K562 (cell line): Measurements from ENCODE around the gene UBE2QL1. TPM values are rescaled to one million over a fixed set of nuclear protein-coding genes. Genes with fewer than 3 reads are reported as not detected.

Experiments used
- ATAC-seq: fragments of 200-7000 bp; cut with Tn5 transposase; 3 replicates; pipeline ENCODE4 v1.9.1; 2020; ENCODE audit warnings: moderate library complexity
- BruUV-seq: library from RNA; stranded (reverse); fragments of 400-500 nt; replicated peaks from 2 replicates; lab custom pipeline; 2021; lab: Mats Ljungman, UMichigan
- CTCF ChIA-PET: fragments of 300-600 bp; formaldehyde crosslinking; extraction: SDS; loops from one replicate; lab custom pipeline; 2021; ENCODE audit warnings: low intra/inter-chr PET ratio; lab: Yijun Ruan, JAX
- POLR2A ChIA-PET: fragments of 300-600, 350-650 bp; sonication (Branson Sonifier 250); formaldehyde crosslinking; extraction: SDS; loops from one replicate; lab custom pipeline; 2021; ENCODE audit warnings: antibody characterized with exemption, inconsistent platforms; lab: Yijun Ruan, JAX
- DNase-seq, 4 experiments: peaks; one replicate each; pipeline versions ENCODE4 v3.0.0 to v3.0.0-alpha.2; 2011 to 2018; ENCODE audit warnings: low spot score in 3 of 4, mixed read lengths in 3 of 4; ENCODE audit errors: extremely low read depth in 1 of 4
- FAIRE-seq: peaks from 2 replicates; lab custom pipeline; 2011; peaks lifted over from hg19 to GRCh38; lab: Jason Lieb, UNC
- H2AFZ ChIP-seq: 2 replicates; pipeline ENCODE4 v1.6.0; 2011; ENCODE audit warnings: low read depth, low read length, control low read depth, inconsistent platforms
- H3K27ac ChIP-seq: fragments of 200-600 bp; 3 replicates; pipeline ENCODE4 v1.8.0; 2011; ENCODE audit warnings: low read depth, mild to moderate bottlenecking, control low read depth, inconsistent platforms, low read length, moderate library complexity, mixed read lengths; ENCODE audit errors: extremely low read depth
- H3K27me3 ChIP-seq, 2 experiments: fragments of 300-600 bp in 1 of 2; 2 replicates in 1 of 2; 3 replicates in 1 of 2; pipeline versions ENCODE4 v1.6.0 to v1.8.0; 2011; ENCODE audit warnings: inconsistent platforms in 2 of 2, low read length in 2 of 2, mild to moderate bottlenecking in 1 of 2, mixed read lengths in 1 of 2, moderate library complexity in 1 of 2; ENCODE audit not compliant: control insufficient read depth in 2 of 2, insufficient read depth in 2 of 2
- H3K36me3 ChIP-seq: fragments of 300-600 bp; 3 replicates; pipeline ENCODE4 v1.8.0; 2011; ENCODE audit warnings: mild to moderate bottlenecking, low read length, inconsistent platforms; ENCODE audit not compliant: control insufficient read depth, insufficient read depth
- H3K4me1 ChIP-seq, 2 experiments: fragments of 200-600 bp in 1 of 2; replicated peaks in 1 of 2; 2 replicates in 1 of 2; 3 replicates in 1 of 2; pipeline versions ENCODE4 v1.5.1 to v1.8.0; 2011; ENCODE audit warnings: inconsistent platforms in 2 of 2, low read length in 2 of 2, mild to moderate bottlenecking in 1 of 2, mixed read lengths in 1 of 2, moderate library complexity in 1 of 2; ENCODE audit not compliant: control insufficient read depth in 2 of 2, insufficient read depth in 2 of 2
- H3K4me2 ChIP-seq: 2 replicates; pipeline ENCODE4 v1.6.1; 2011; ENCODE audit warnings: low read length, control low read depth, inconsistent platforms, mixed read lengths; ENCODE audit not compliant: insufficient read depth
- H3K4me3 ChIP-seq: fragments of 200-600 bp; sonication (generic), shearing (Covaris generic); 2 replicates; pipeline ENCODE4 v1.5.1; 2016; ENCODE audit warnings: control low read depth, inconsistent platforms
- H3K79me2 ChIP-seq: fragments of 200-600 bp; 3 replicates; pipeline ENCODE4 v1.8.0; 2011; ENCODE audit warnings: low read length, inconsistent platforms; ENCODE audit not compliant: control insufficient read depth, insufficient read depth
- H3K9ac ChIP-seq, 2 experiments: 2 replicates each; pipeline versions ENCODE4 v1.6.0 to v1.6.1; 2011; ENCODE audit warnings: low read depth in 2 of 2, low read length in 2 of 2, control low read depth in 1 of 2, inconsistent platforms in 1 of 2, mild to moderate bottlenecking in 1 of 2, mixed read lengths in 1 of 2; ENCODE audit not compliant: insufficient read depth in 1 of 2
- H3K9me1 ChIP-seq: one replicate; pipeline ENCODE4 v1.6.0; 2011; ENCODE audit warnings: inconsistent platforms, mild to moderate bottlenecking, low read length, moderate library complexity; ENCODE audit not compliant: control insufficient read depth, insufficient read depth
- H3K9me3 ChIP-seq: replicated peaks from 2 replicates; pipeline ENCODE4 v1.5.1; 2011; ENCODE audit warnings: low read depth, low read length, inconsistent platforms; ENCODE audit not compliant: control insufficient read depth, insufficient read depth
- H4K20me1 ChIP-seq: replicated peaks from 2 replicates; pipeline ENCODE4 v1.6.1; 2011; ENCODE audit warnings: low read length, inconsistent platforms, mixed read lengths; ENCODE audit not compliant: control insufficient read depth, insufficient read depth
- CUX1 ChIP-seq: fragments of 200-800 bp; sonication (Bioruptor generic); IDR thresholded peaks from 2 replicates; pipeline ENCODE4 v1.6.1; 2016; ENCODE audit warnings: missing genetic modification characterization, missing compliant biosample characterization
- LARP7 ChIP-seq: fragments of 450-650 bp; IDR thresholded peaks from 2 replicates; pipeline ENCODE4 v1.6.1; 2016
- MLX ChIP-seq, 2 experiments: fragments of 450-650 bp in 1 of 2; sonication (generic) in 1 of 2; formaldehyde crosslinking; conservative IDR thresholded peaks; 2 replicates each; pipeline versions ENCODE4 v1.4.0 to v1.8.1; 2020 to 2022; ENCODE audit warnings: mild to moderate bottlenecking in 1 of 2, missing genetic modification reagents in 1 of 2
- NONO ChIP-seq, 2 experiments: fragments of 200-400 bp in 1 of 2; fragments of 450-650 bp in 1 of 2; formaldehyde crosslinking in 1 of 2; IDR thresholded peaks; 2 replicates each; pipeline ENCODE4 v1.6.1; 2017; ENCODE audit warnings: low read depth in 2 of 2, mild to moderate bottlenecking in 2 of 2, moderate library complexity in 2 of 2, low read length in 1 of 2
- SRSF3 ChIP-seq: fragments of 200-400 bp; formaldehyde crosslinking; IDR thresholded peaks from 2 replicates; pipeline ENCODE4 v1.6.1; 2016; ENCODE audit warnings: mild to moderate bottlenecking, low read length, moderate library complexity; ENCODE audit not compliant: insufficient read depth
- THAP12 ChIP-seq: fragments of 250-450 bp; sonication (Bioruptor Pico); IDR thresholded peaks from 2 replicates; pipeline ENCODE4 v1.9.0; 2021; ENCODE audit warnings: mild to moderate bottlenecking, inconsistent platforms
- ZNF140 ChIP-seq: fragments of 250-450 bp; sonication (Bioruptor Pico); IDR thresholded peaks from 2 replicates; pipeline ENCODE4 v1.8.0; 2021; ENCODE audit warnings: moderate library complexity, mild to moderate bottlenecking, inconsistent platforms
- ZNF655 ChIP-seq: fragments of 250-450 bp; sonication (Bioruptor Pico); IDR thresholded peaks from 2 replicates; pipeline ENCODE4 v1.5.0; 2021
- WGBS: fragments of 100-300 bp; shearing (Covaris generic); methylation state at CpG from one replicate; pipeline ENCODE4 v1.1.6; 2016; ENCODE audit warnings: low coverage, mixed read lengths; ENCODE audit not compliant: insufficient coverage; ENCODE audit errors: missing lambda C conversion rate; 5-methylcytosine and 5-hydroxymethylcytosine counted together
- in situ Hi-C: fragments of 300-500 bp; cut with MboI; formaldehyde crosslinking; loops from 4 replicates; pipeline ENCODE4 v1.15.0; 2018; ENCODE audit warnings: inconsistent platforms, mixed read lengths
- intact Hi-C: fragments of 100-400 bp; cut with micrococcal nuclease; formaldehyde crosslinking; loops from 2 replicates; pipeline ENCODE4 v1.14.2; 2022
- polyA plus RNA-seq, 8 experiments: library from polyadenylated mRNA; depleted of rRNA in 4 of 8; stranded (reverse) in 5 of 8; unstranded in 3 of 8; fragments of >200 nt; fragmentation: Nextera tagmentation in 2 of 8; fragmentation: Illumina TruSeq in 1 of 8; extraction: Ambion mirVana in 2 of 8; extraction: Trizol in 1 of 8; gene quantifications; 2 replicates each; pipeline versions ENCODE4 v1.2.1 to v1.2.3, GENCODE V29; 2011 to 2014; ENCODE audit warnings: inconsistent platforms in 1 of 8, missing spikeins in 1 of 8
- total RNA-seq, 7 experiments: library from RNA; depleted of rRNA in 6 of 7; stranded (reverse); fragments of >200 nt in 6 of 7; fragmentation: Illumina TruSeq in 2 of 7; extraction: Trizol in 2 of 7; gene quantifications; 2 replicates each; pipeline versions ENCODE4 v1.2.1 to v1.2.3, GENCODE V29; 2011 to 2021; ENCODE audit warnings: low replicate concordance in 1 of 7

The UBE2QL1 gene
- total and polyA plus RNA-seq, 9 of the 15 experiments (the other 6 are each of a cell fraction or from before 2014, with no cell fraction given), result not detected

GRCh38 chr5:6510973-6511372 is 62.3 kb downstream of the UBE2QL1 start:
- Histone ChIP-seq H3K9me1 (no peaks in the 10 kb centered on the region), H3K27me3 (peaks cover 27 to 40% of the 10 kb centered on the region in 2 experiments; a peak in 4 of 5 replicates), H3K9ac (no peak overlapping the region), H4K20me1 (no peaks in the 10 kb centered on the region), H3K27ac (no peak overlapping the region), H2AFZ (no peak overlapping the region), H3K79me2 (no peaks in the 10 kb centered on the region), H3K4me1 (peaks cover 0 to 2% of the 10 kb centered on the region in 2 experiments; a peak in 1 of 5 replicates), H3K4me3 (no peak overlapping the region), H3K4me2 (no peak overlapping the region), H3K36me3 (no peaks in the 10 kb centered on the region), H3K9me3 (no peaks in the 10 kb centered on the region)
- no peak for ATAC-seq
- no peak for DNase-seq
- POLR2A ChIA-PET, result no interaction called here
- WGBS, result 33% methylated on average over 4 of the region's 4 CpGs
- no TSS peak for BruUV-seq
- intact Hi-C loops (no loop called here), in situ Hi-C loops (no loop called here)
- TF ChIP-seq NONO (IDR thresholded peaks at IDR 0.05; ENCODE audit: low read depth in 2 of 2, low read length in 1 of 2) (no peak), MLX (CRISPR knock-in tag; conservative IDR thresholded peaks at IDR 0.05) (no peak), LARP7 (no peak), CUX1 (CRISPR knock-in tag) (no peak), ZNF140 (CRISPR knock-in tag) (no peak), SRSF3 (no peak), THAP12 (CRISPR knock-in tag) (no peak), ZNF655 (no peak)
- CTCF ChIA-PET, result no interaction called here
- FAIRE-seq, result no peak
